Activated CD8-positive, alpha-beta memory T cell treated with anti-CD3 and anti-CD28 coated beads for 48 hours (primary cell): ENCODE data around the gene TACC2.

ENCODE experiments used
- DNase-seq, 3 experiments: peaks; one replicate each; pipeline ENCODE4 v3.0.0-alpha.2; 2020; ENCODE audit warnings: low read depth in 2 of 3, low spot score in 2 of 3

Gene TACC2

GRCh38 chr10:122029499-122030199 lies 40.7 kb downstream of the TACC2 start:
- no peak for DNase-seq

DNA sequence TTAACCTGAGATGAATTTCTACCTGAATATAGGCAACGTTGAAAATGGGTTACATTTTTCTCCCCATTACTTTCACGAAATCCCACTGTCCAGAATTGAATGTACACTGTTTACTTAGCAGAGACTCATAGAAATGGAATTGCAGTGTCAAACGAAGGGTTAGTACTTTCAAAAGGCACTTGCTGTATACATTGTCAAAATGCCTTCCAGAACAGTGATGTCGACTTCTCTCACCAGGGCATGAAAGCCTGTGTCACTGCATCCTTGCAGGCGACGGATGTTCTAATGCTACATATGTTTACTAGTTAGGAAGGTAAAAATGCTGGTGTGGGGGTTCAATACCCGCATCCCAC lies 41.2 kb downstream of the TACC2 start:
- DNase-seq, result no peak

DNA sequence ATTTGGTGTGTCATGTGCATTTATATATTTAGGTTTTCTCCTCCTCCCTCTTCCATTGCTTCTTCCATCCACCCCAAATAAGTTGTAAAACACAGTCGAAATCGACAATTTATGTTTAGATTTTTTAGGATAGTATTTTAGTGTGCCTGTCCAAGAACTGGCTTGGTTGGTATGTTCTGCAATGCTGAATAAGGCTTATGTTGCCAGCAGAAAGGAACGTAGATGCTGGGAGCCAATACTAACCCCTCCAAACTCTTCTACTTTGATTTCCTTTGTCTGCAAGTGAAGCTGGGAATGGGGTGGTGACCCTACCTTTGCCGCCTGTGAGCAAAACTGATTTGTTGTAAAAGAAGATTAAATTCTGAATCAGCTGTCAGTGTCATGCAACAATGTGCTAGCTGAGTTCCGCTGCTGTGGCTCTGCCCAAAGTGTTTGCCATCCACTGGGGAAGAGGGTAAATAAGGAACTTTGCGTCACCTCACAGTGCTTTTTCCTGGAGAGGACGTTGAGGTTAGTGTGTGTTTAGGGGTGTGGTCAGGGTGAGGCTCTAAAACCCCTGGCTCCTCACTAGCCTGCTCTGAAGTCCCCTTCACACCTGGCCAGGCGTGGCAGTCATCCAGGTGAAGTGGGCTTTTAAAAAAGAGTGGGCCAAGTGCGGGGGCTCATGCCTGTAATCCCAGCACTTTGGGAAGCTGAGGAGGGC lies 44.4 kb downstream of the TACC2 start:
- DNase-seq, result no peak

DNA sequence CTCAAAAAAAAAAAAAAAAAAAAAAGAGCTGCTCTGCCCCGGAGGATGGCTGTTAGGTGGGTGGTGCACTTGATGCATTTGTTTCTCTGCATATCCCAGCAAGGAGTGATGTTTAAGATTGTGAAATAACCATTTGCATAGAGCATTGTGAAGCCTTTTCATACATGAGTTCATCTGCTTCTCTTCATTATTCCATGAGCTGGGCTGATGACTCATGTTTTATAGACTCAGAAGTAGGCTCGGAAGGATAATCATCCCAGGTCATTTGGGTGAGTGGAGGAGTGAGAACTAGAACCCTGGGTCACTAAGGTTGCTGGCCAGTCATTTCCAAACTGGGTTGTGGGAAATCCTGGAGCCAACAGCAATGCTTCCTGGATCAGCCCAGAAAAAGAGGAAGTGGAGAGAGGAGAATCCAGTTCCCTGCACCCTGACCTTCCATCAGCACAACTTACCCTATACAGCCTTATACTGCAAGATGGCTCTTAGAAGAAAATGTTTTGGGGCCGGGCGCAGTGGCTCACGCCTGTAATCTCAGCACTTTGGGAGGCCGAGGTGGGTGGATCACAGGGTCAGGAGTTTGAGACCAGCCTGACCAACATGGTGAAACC lies 45.3 kb downstream of the TACC2 start:
- DNase-seq, result no peak

- no peak for DNase-seq
Measured at GRCh38 chr10:122040786-122041185, 51.8 kb downstream of the TACC2 start.

DNA sequence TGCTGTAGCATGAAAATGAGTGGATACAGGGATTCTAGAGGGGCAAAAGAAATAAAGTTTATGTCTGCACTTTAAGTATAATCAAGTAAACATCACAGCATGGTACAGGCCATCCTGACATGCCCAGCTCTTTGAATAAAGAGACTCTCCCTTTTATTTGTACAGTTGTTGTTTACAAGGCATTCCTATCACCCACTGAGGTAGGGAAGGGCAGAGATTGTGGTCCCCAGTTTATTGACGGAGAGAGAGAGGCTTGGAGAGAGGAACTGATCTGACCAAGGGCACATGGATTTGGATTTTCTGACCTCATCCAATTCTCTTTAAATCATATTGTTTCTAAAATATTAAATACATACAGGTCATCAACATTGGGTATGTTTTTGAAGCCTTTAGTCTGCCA lies 53.9 kb downstream of the TACC2 start:
- DNase-seq, result no peak

- DNase-seq, result no peak
Measured at GRCh38 chr10:122044045-122044661, 55.2 kb downstream of the TACC2 start.

- DNase-seq, result no peak
Measured at GRCh38 chr10:122044713-122045112, 55.8 kb downstream of the TACC2 start.

- no peak for DNase-seq
Measured at GRCh38 chr10:122045212-122045611, 56.2 kb downstream of the TACC2 start.

- DNase-seq, result no peak
Measured at GRCh38 chr10:122047560-122047959, 58.6 kb downstream of the TACC2 start.

DNA sequence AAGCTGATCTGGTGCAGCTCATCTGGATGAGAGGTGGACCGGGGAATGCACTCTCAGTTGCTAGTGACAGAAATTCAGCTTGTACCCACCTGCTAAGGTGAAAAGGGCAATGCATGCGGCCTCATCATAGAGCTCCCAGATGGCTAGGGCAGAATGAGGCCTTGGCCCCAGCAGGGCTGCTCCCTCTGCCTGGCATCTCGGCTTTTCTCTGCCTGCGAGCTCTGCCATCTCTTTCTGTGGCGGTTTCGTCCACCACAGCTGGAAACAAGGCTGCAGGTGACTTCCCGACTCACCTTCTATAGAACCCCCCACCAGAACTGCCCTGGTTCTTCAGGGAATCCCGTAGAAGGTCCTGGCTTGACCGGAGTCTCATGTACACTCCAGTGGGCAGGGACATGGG lies 60.1 kb downstream of the TACC2 start:
- DNase-seq, result no peak

GRCh38 chr10:122050311-122050710 lies 61.3 kb downstream of the TACC2 start:
- DNase-seq, result no peak

- DNase-seq, result no peak
Measured at GRCh38 chr10:122050811-122051210, 61.8 kb downstream of the TACC2 start.

- DNase-seq, result no peak
Measured at GRCh38 chr10:122051609-122052385, 62.8 kb downstream of the TACC2 start.

- DNase-seq, result no peak
Measured at GRCh38 chr10:122052701-122053100, 63.7 kb downstream of the TACC2 start.

GRCh38 chr10:122053314-122053713 lies 64.4 kb downstream of the TACC2 start:
- DNase-seq, result no peak

GRCh38 chr10:122054048-122055025 lies 65.4 kb downstream of the TACC2 start:
- DNase-seq, result no peak

- no peak for DNase-seq
Measured at GRCh38 chr10:122055252-122055651, 66.3 kb downstream of the TACC2 start.

DNA sequence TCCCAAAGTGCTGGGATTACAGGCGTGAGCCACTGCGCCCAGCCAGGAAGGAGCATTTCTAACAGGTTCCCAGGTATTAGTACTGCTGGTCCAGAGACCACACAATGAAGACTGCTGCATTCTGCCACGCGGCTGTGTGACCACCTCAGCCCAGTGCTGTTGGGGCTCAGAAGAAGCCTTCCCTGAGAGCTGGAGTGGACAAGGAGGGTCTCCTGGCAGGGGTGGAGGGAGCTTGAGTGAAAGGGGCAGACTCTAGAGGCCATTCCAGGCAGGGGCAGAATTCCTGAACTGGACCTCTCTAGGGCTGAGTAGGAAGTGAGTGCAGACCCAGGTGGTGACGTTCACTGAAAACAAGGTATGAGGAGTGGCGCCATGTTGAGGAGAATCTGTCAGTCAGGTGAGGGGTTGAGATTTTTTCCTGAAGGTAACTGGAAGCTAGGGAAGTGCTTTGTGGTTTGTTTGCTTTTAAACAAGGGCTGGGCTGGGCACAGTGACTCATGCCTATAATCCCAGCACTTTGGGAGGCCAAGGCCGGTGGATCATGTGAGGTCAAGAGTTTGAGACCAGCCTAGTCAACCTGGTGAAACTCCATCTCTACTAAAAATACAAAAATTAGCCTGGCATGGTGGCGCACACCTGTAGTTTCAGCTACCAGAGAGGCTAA lies 67.6 kb downstream of the TACC2 start:
- DNase-seq, result no peak
